ENCODE data around the gene CROCC2.

DNA sequence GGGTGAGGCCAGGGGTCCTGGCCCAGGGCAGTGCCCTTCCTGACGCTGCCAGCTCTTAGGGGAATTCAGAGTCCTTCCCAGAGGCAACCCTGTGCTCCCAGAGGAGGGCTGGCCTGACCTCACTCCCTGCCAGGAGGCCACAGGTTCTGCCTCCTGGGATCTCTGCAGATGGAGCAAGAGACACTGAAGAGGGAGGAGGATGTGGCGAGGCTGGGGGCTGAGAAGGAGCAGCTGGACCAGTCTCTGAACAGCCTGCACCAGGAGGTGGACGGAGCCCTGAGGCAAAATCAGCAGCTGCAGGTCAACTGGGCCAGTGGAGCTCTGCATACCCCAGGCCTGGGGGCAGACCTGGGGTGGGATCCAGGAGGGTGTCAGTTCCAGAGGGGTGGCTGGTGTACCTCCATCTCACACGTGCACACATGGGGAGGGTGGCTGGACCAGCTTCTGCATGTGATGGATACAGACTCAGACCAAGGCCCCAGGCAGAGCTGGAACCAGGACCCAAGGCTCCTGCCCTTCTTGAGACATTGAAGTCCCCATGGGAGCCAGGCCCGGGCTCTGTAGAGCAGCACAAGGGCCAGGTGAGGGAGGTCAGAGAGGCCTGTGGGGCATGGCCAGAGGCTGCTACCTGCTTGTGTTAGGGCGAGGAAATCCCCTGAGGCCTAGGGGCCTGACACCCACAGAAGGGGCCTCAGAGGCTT lies 82.6 kb downstream of the CROCC2 start:
- TF ChIP-seq, protein P1, sequence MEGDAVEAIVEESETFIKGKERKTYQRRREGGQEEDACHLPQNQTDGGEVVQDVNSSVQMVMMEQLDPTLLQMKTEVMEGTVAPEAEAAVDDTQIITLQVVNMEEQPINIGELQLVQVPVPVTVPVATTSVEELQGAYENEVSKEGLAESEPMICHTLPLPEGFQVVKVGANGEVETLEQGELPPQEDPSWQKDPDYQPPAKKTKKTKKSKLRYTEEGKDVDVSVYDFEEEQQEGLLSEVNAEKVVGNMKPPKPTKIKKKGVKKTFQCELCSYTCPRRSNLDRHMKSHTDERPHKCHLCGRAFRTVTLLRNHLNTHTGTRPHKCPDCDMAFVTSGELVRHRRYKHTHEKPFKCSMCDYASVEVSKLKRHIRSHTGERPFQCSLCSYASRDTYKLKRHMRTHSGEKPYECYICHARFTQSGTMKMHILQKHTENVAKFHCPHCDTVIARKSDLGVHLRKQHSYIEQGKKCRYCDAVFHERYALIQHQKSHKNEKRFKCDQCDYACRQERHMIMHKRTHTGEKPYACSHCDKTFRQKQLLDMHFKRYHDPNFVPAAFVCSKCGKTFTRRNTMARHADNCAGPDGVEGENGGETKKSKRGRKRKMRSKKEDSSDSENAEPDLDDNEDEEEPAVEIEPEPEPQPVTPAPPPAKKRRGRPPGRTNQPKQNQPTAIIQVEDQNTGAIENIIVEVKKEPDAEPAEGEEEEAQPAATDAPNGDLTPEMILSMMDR (IDR thresholded peaks at IDR 0.05) = no peak
- TF ChIP-seq EZH2 (IDR thresholded peaks at IDR 0.05; ENCODE audit: borderline replicate concordance, insufficient read depth, low read depth, low read length, poor library complexity, severe bottlenecking) = no peak

Data from B cell (primary cell).